Nephron (organoid): ENCODE measurements around the gene ATL1.

Experiments used
- H3K27ac Mint-ChIP-seq, 3 experiments: 2 replicates each; pipeline ENCODE4 v1.8.0; 2020; ENCODE audit warnings: mixed read lengths in 3 of 3, mild to moderate bottlenecking in 2 of 3, moderate library complexity in 1 of 3
- H3K27me3 Mint-ChIP-seq: 2 replicates; pipeline ENCODE4 v1.8.0; 2021; ENCODE audit warnings: low read depth, mild to moderate bottlenecking, moderate library complexity, mixed read lengths
- H3K36me3 Mint-ChIP-seq: 2 replicates; pipeline ENCODE4 v1.8.0; 2020; ENCODE audit warnings: low read depth, mixed read lengths
- H3K4me1 Mint-ChIP-seq: 2 replicates; pipeline ENCODE4 v1.8.0; 2020; ENCODE audit warnings: mixed read lengths
- H3K4me3 Mint-ChIP-seq, 3 experiments: 2 replicates each; pipeline ENCODE4 v1.8.0; 2020; ENCODE audit warnings: mild to moderate bottlenecking in 3 of 3, mixed read lengths in 3 of 3, moderate library complexity in 2 of 3
- H3K9me3 Mint-ChIP-seq: 2 replicates; pipeline ENCODE4 v1.8.0; 2020; ENCODE audit warnings: mixed read lengths
- CTCF ChIP-seq, 3 experiments: fragments of 200-600 bp; sonication (generic); IDR thresholded peaks; one replicate each; pipeline ENCODE4 v1.5.0; 2021; ENCODE audit warnings: antibody characterized with exemption in 3 of 3; ENCODE audit not compliant: unreplicated experiment in 3 of 3

Gene ATL1

GRCh38 chr14:50560931-50561285 is 963 bp downstream of the ATL1 start:
- no peak for TF ChIP-seq CTCF (IDR thresholded peaks at IDR 0.05; ENCODE audit: unreplicated experiment in 3 of 3)
- H3K4me1 Mint-ChIP-seq, result peaks cover 5% of the 10 kb centered on the region
- H3K27me3 Mint-ChIP-seq, result peaks cover 38% of the 10 kb centered on the region
- H3K36me3 Mint-ChIP-seq, result no peaks in the 10 kb centered on the region
- peak overlapping the region; percentile 82 to 88 (median 84) for H3K4me3 Mint-ChIP-seq
- no peaks in the 10 kb centered on the region for H3K9me3 Mint-ChIP-seq
- peak overlapping the region; percentile 66 to 73 (median 71) for H3K27ac Mint-ChIP-seq

- Mint-ChIP-seq H3K4me1 (peaks cover 5% of the 10 kb centered on the region), H3K36me3 (no peaks in the 10 kb centered on the region), H3K27me3 (peaks cover 36% of the 10 kb centered on the region), H3K4me3 (no peak overlapping the region), H3K9me3 (peaks cover under 1% of the 10 kb centered on the region), H3K27ac (no peak overlapping the region)
- no peak for TF ChIP-seq CTCF (IDR thresholded peaks at IDR 0.05; ENCODE audit: unreplicated experiment in 3 of 3)
Measured at GRCh38 chr14:50562841-50563240, 2.9 kb downstream of the ATL1 start.

GRCh38 chr14:50569714-50570274 is 9.8 kb downstream of the ATL1 start:
- H3K27me3 Mint-ChIP-seq, result no peaks in the 10 kb centered on the region
- no peak overlapping the region for H3K27ac Mint-ChIP-seq
- H3K4me1 Mint-ChIP-seq, result no peaks in the 10 kb centered on the region
- no peak overlapping the region for H3K4me3 Mint-ChIP-seq
- TF ChIP-seq CTCF (IDR thresholded peaks at IDR 0.05; ENCODE audit: unreplicated experiment in 3 of 3), result no peak
- H3K36me3 Mint-ChIP-seq, result peaks cover 17% of the 10 kb centered on the region
- H3K9me3 Mint-ChIP-seq, result peaks cover 25% of the 10 kb centered on the region

GRCh38 chr14:50573862-50574261 is 13.9 kb downstream of the ATL1 start:
- H3K4me1 Mint-ChIP-seq, result no peaks in the 10 kb centered on the region
- H3K27ac Mint-ChIP-seq, result no peak overlapping the region
- TF ChIP-seq CTCF (IDR thresholded peaks at IDR 0.05; ENCODE audit: unreplicated experiment in 3 of 3), result no peak
- peaks cover 19% of the 10 kb centered on the region for H3K9me3 Mint-ChIP-seq
- no peaks in the 10 kb centered on the region for H3K27me3 Mint-ChIP-seq
- H3K36me3 Mint-ChIP-seq, result peaks cover 17% of the 10 kb centered on the region
- no peak overlapping the region for H3K4me3 Mint-ChIP-seq

- Mint-ChIP-seq H3K36me3 (peaks cover 5% of the 10 kb centered on the region), H3K4me3 (no peak overlapping the region), H3K4me1 (no peaks in the 10 kb centered on the region), H3K27me3 (no peaks in the 10 kb centered on the region), H3K27ac (no peak overlapping the region), H3K9me3 (peaks cover 5% of the 10 kb centered on the region)
- no peak for TF ChIP-seq CTCF (IDR thresholded peaks at IDR 0.05; ENCODE audit: unreplicated experiment in 3 of 3)
Measured at GRCh38 chr14:50575769-50576168, 15.8 kb downstream of the ATL1 start.

GRCh38 chr14:50577982-50578381 is 18.0 kb downstream of the ATL1 start:
- no peak for TF ChIP-seq CTCF (IDR thresholded peaks at IDR 0.05; ENCODE audit: unreplicated experiment in 3 of 3)
- Mint-ChIP-seq H3K4me3 (no peak overlapping the region), H3K27me3 (no peaks in the 10 kb centered on the region), H3K4me1 (no peaks in the 10 kb centered on the region), H3K36me3 (no peaks in the 10 kb centered on the region), H3K27ac (no peak overlapping the region), H3K9me3 (no peaks in the 10 kb centered on the region)
